H9 (cell line): Measurements from ENCODE around the gene CRABP1. TPM values are rescaled to one million over a fixed set of nuclear protein-coding genes. Genes with fewer than 3 reads are reported as not detected.

Experiments
- DNase-seq: peaks from one replicate; pipeline ENCODE4 v3.0.0-alpha.2; 2017
- H2AFZ ChIP-seq: one replicate; pipeline ENCODE4 v1.6.1; 2013; ENCODE audit warnings: mild to moderate bottlenecking, low read length, control low read depth, moderate library complexity
- H2AK5ac ChIP-seq: 2 replicates; pipeline ENCODE4 v1.6.1; 2013; ENCODE audit warnings: low read length, control low read depth, mixed read lengths; ENCODE audit not compliant: insufficient read length
- H2BK120ac ChIP-seq: one replicate; pipeline ENCODE4 v1.6.1; 2013; ENCODE audit warnings: low read depth, mild to moderate bottlenecking, low read length, control low read depth, inconsistent platforms; ENCODE audit not compliant: poor library complexity, severe bottlenecking
- H2BK12ac ChIP-seq: 2 replicates; pipeline ENCODE4 v1.6.1; 2013; ENCODE audit warnings: low read length, control low read depth, mixed read lengths, low read depth; ENCODE audit not compliant: insufficient read length
- H2BK15ac ChIP-seq: 2 replicates; pipeline ENCODE4 v1.6.1; 2013; ENCODE audit warnings: low read depth, low read length, control low read depth
- H2BK20ac ChIP-seq: one replicate; pipeline ENCODE4 v1.6.1; 2013; ENCODE audit warnings: low read depth, mild to moderate bottlenecking, low read length, control low read depth, inconsistent platforms; ENCODE audit not compliant: poor library complexity, severe bottlenecking
- H2BK5ac ChIP-seq: 2 replicates; pipeline ENCODE4 v1.6.1; 2013; ENCODE audit warnings: low read length, control low read depth, mixed read lengths; ENCODE audit not compliant: insufficient read length
- H3K14ac ChIP-seq: 2 replicates; pipeline ENCODE4 v1.6.1; 2013; ENCODE audit warnings: low read length, control low read depth; ENCODE audit not compliant: insufficient read depth
- H3K18ac ChIP-seq: 2 replicates; pipeline ENCODE4 v1.6.1; 2013; ENCODE audit warnings: low read depth, mild to moderate bottlenecking, mixed read lengths, low read length, control low read depth; ENCODE audit not compliant: insufficient read length
- H3K23ac ChIP-seq: 2 replicates; pipeline ENCODE4 v1.6.1; 2013; ENCODE audit warnings: low read length, control low read depth, mixed read lengths, low read depth; ENCODE audit not compliant: insufficient read length
- H3K23me2 ChIP-seq: 2 replicates; pipeline ENCODE4 v1.6.1; 2013; ENCODE audit warnings: low read depth, mild to moderate bottlenecking, mixed read lengths, low read length, control low read depth; ENCODE audit not compliant: insufficient read length, poor library complexity, severe bottlenecking
- H3K27ac ChIP-seq: 2 replicates; pipeline ENCODE4 v1.5.1; 2013; ENCODE audit warnings: low read length, control low read depth, mixed read lengths, low read depth; ENCODE audit not compliant: insufficient read length
- H3K27me3 ChIP-seq: 2 replicates; pipeline ENCODE4 v1.6.1; 2013; ENCODE audit warnings: low read length, control low read depth, inconsistent platforms; ENCODE audit not compliant: insufficient read depth
- H3K4ac ChIP-seq: 2 replicates; pipeline ENCODE4 v1.6.1; 2013; ENCODE audit warnings: low read depth, mild to moderate bottlenecking, control low read depth, inconsistent platforms, low read length, moderate library complexity
- H3K4me1 ChIP-seq: 2 replicates; pipeline ENCODE4 v1.6.1; 2013; ENCODE audit warnings: low read length, control low read depth, inconsistent platforms; ENCODE audit not compliant: insufficient read depth
- H3K4me2 ChIP-seq: 2 replicates; pipeline ENCODE4 v1.6.1; 2013; ENCODE audit warnings: low read length, control low read depth, mixed read lengths; ENCODE audit not compliant: insufficient read length, insufficient read depth
- H3K56ac ChIP-seq: 2 replicates; pipeline ENCODE4 v1.6.1; 2013; ENCODE audit warnings: low read depth, mild to moderate bottlenecking, mixed read lengths, low read length, control low read depth; ENCODE audit not compliant: insufficient read length
- H3K79me1 ChIP-seq: 2 replicates; pipeline ENCODE4 v1.6.1; 2013; ENCODE audit warnings: low read depth, mild to moderate bottlenecking, moderate library complexity, low read length, control low read depth, inconsistent platforms; ENCODE audit not compliant: insufficient read depth, poor library complexity, severe bottlenecking
- H3K79me2 ChIP-seq: 2 replicates; pipeline ENCODE4 v1.6.1; 2013; ENCODE audit warnings: low read length, control low read depth, inconsistent platforms; ENCODE audit not compliant: insufficient read depth
- H3K9ac ChIP-seq: 2 replicates; pipeline ENCODE4 v1.6.1; 2013; ENCODE audit warnings: low read length, control low read depth, mixed read lengths; ENCODE audit not compliant: insufficient read length; ENCODE audit errors: extremely low read depth
- H3K9me3 ChIP-seq: one replicate; pipeline ENCODE4 v1.6.1; 2013; ENCODE audit warnings: low read depth, low read length, inconsistent platforms; ENCODE audit not compliant: control insufficient read depth
- H3T11ph ChIP-seq: one replicate; pipeline ENCODE4 v1.6.1; 2013; ENCODE audit warnings: mild to moderate bottlenecking, low read length, control low read depth, inconsistent platforms
- H4K20me1 ChIP-seq: one replicate; pipeline ENCODE4 v1.6.1; 2013; ENCODE audit not compliant: control insufficient read depth, insufficient read length, insufficient read depth
- H4K5ac ChIP-seq: 2 replicates; pipeline ENCODE4 v1.6.1; 2013; ENCODE audit warnings: low read depth, mild to moderate bottlenecking, mixed read lengths, low read length, control low read depth; ENCODE audit not compliant: insufficient read length
- H4K8ac ChIP-seq: replicated peaks from 2 replicates; pipeline ENCODE4 v1.6.1; 2013; ENCODE audit warnings: low read length, control low read depth, mixed read lengths, low read depth; ENCODE audit not compliant: insufficient read length
- H4K91ac ChIP-seq: 2 replicates; pipeline ENCODE4 v1.6.1; 2013; ENCODE audit warnings: low read depth, mild to moderate bottlenecking, moderate library complexity, mixed read lengths, low read length, control low read depth; ENCODE audit not compliant: insufficient read length
- H3K27ac Mint-ChIP-seq, 3 experiments: 2 replicates in 2 of 3; 3 replicates in 1 of 3; pipeline ENCODE4 v1.8.0; 2020 to 2021; ENCODE audit warnings: mixed read lengths in 3 of 3, mild to moderate bottlenecking in 1 of 3, moderate library complexity in 1 of 3
- H3K27me3 Mint-ChIP-seq: 2 replicates; pipeline ENCODE4 v1.8.0; 2021; ENCODE audit warnings: low read depth, mild to moderate bottlenecking, moderate library complexity, mixed read lengths
- H3K36me3 Mint-ChIP-seq, 3 experiments: 2 replicates in 2 of 3; 3 replicates in 1 of 3; pipeline ENCODE4 v1.8.0; 2020 to 2021; ENCODE audit warnings: low read depth in 3 of 3, mixed read lengths in 3 of 3; ENCODE audit not compliant: insufficient read depth in 1 of 3
- H3K4me1 Mint-ChIP-seq, 2 experiments: 2 replicates each; pipeline ENCODE4 v1.8.0; 2020; ENCODE audit warnings: mixed read lengths in 2 of 2
- H3K4me3 Mint-ChIP-seq, 2 experiments: 2 replicates in 1 of 2; 3 replicates in 1 of 2; pipeline ENCODE4 v1.8.0; 2020 to 2021; ENCODE audit warnings: mild to moderate bottlenecking in 2 of 2, mixed read lengths in 2 of 2, moderate library complexity in 1 of 2
- H3K9me3 Mint-ChIP-seq, 2 experiments: 2 replicates in 1 of 2; 3 replicates in 1 of 2; pipeline ENCODE4 v1.8.0; 2020; ENCODE audit warnings: mild to moderate bottlenecking in 2 of 2, mixed read lengths in 2 of 2, moderate library complexity in 1 of 2
- CTCF ChIP-seq: fragments of 200-600 bp; sonication (generic); conservative IDR thresholded peaks from 3 replicates; pipeline ENCODE4 v1.8.0; 2021; ENCODE audit warnings: antibody characterized with exemption, mild to moderate bottlenecking
- WGBS: extraction: QIAGEN DNeasy Blood & Tissue Kit; methylation state at CpG from one replicate; pipeline ENCODE4 v1.1.7; 2013; ENCODE audit warnings: missing lambda C conversion rate, low lambda C conversion rate, mixed read lengths; ENCODE audit not compliant: insufficient read length; ENCODE audit errors: extremely low coverage; 5-methylcytosine and 5-hydroxymethylcytosine counted together
- total RNA-seq: library from RNA; stranded (reverse); gene quantifications from 2 replicates; pipeline ENCODE4 v1.2.1, GENCODE V29; 2021

Gene CRABP1
- total RNA-seq, 1 experiment from 2014 or later = 93.1 TPM

- Histone ChIP-seq H2BK15ac (no peak overlapping the region), H3K9ac (no peak overlapping the region), H3K4me1 (no peaks in the 10 kb centered on the region), H3K23ac (no peak overlapping the region), H2BK5ac (no peak overlapping the region), H3K14ac (no peak overlapping the region), H2BK20ac (no peak overlapping the region), H3K4ac (no peak overlapping the region), H4K20me1 (no peaks in the 10 kb centered on the region), H3T11ph (no peak overlapping the region), H3K23me2 (no peaks in the 10 kb centered on the region), H2BK120ac (no peak overlapping the region), H2AK5ac (no peak overlapping the region), H3K18ac (no peak overlapping the region), H3K9me3 (no peaks in the 10 kb centered on the region), H4K91ac (no peak overlapping the region), H3K79me1 (no peaks in the 10 kb centered on the region), H3K4me2 (no peak overlapping the region), H3K56ac (no peak overlapping the region), H3K27ac (no peak overlapping the region), H3K27me3 (no peaks in the 10 kb centered on the region), H4K5ac (no peak overlapping the region), H2AFZ (no peak overlapping the region), H2BK12ac (no peak overlapping the region), H4K8ac (no peak overlapping the region), H3K79me2 (no peaks in the 10 kb centered on the region)
- no peak for TF ChIP-seq CTCF
- H3K27ac Mint-ChIP-seq = no peak overlapping the region
- H3K27me3 Mint-ChIP-seq = no peaks in the 10 kb centered on the region
- WGBS = no CpG with 5 or more reads among the region's 2 CpGs
- no peak overlapping the region for H3K4me3 Mint-ChIP-seq
- no peak for DNase-seq
- H3K9me3 Mint-ChIP-seq = no peaks in the 10 kb centered on the region
- H3K4me1 Mint-ChIP-seq = no peaks in the 10 kb centered on the region
- peaks cover 5 to 33% (median 8%) of the 10 kb centered on the region in 3 experiments; a peak in 4 of 7 replicates for H3K36me3 Mint-ChIP-seq
Measured at GRCh38 chr15:78291052-78291451, 49.1 kb upstream of the CRABP1 start.
